Endometrial microvascular endothelial cells (primary cell): ENCODE results near the gene PKN1. TPM values are rescaled to one million over a fixed set of nuclear protein-coding genes. Genes with fewer than 3 reads are reported as not detected.

ENCODE experiments used
- in situ Hi-C: cut with HindIII; loops from 2 replicates; pipeline ENCODE4 v1.10.0; 2017; ENCODE audit warnings: low sequenced_read_pairs, low pct_unique_long_range_greater_than_20kb; ENCODE audit errors: inconsistent ontology term
- total RNA-seq: library from RNA; depleted of rRNA; stranded (reverse); fragments of >200 nt; gene quantifications from one replicate; pipeline ENCODE4 v1.2.3, GENCODE V29; 2015; ENCODE audit errors: inconsistent ontology term

Gene PKN1
- total RNA-seq, 1 donor from 2014 or later = 237 TPM

GRCh38 chr19:14405758-14406644 lies 27.1 kb upstream of the PKN1 start:
- in situ Hi-C loops = no loop called here

- in situ Hi-C loops = no loop called here
Measured at GRCh38 chr19:14406645-14407401, 26.3 kb upstream of the PKN1 start.

- in situ Hi-C loops = no loop called here
Measured at GRCh38 chr19:14407605-14408484, 25.3 kb upstream of the PKN1 start.

GRCh38 chr19:14408491-14409145 lies 24.5 kb upstream of the PKN1 start:
- in situ Hi-C loops = no loop called here

- in situ Hi-C loops = no loop called here
Measured at GRCh38 chr19:14409146-14410023, 23.7 kb upstream of the PKN1 start.

GRCh38 chr19:14410091-14411051 lies 22.7 kb upstream of the PKN1 start:
- in situ Hi-C loops = no loop called here

- in situ Hi-C loops = no loop called here
Measured at GRCh38 chr19:14411161-14411937, 21.8 kb upstream of the PKN1 start.

- in situ Hi-C loops = no loop called here
Measured at GRCh38 chr19:14411938-14412245, 21.2 kb upstream of the PKN1 start.

GRCh38 chr19:14412324-14412995 lies 20.6 kb upstream of the PKN1 start:
- in situ Hi-C loops = no loop called here

- in situ Hi-C loops = no loop called here
Measured at GRCh38 chr19:14412996-14413692, 20.0 kb upstream of the PKN1 start.

- in situ Hi-C loops = no loop called here
Measured at GRCh38 chr19:14413693-14414181, 19.4 kb upstream of the PKN1 start.

GRCh38 chr19:14414926-14415690 lies 18.0 kb upstream of the PKN1 start:
- in situ Hi-C loops = no loop called here

GRCh38 chr19:14416817-14417231 lies 16.3 kb upstream of the PKN1 start:
- in situ Hi-C loops = no loop called here

- in situ Hi-C loops = no loop called here
Measured at GRCh38 chr19:14418856-14419105, 14.3 kb upstream of the PKN1 start.
